Heart left ventricle (tissue), 13 donors: ENCODE data around the gene PODNL1.

Source experiments
- POLR2A ChIP-seq, 2 donors: fragments of 450-650 bp; IDR thresholded peaks; one replicate each; pipeline ENCODE4 v1.6.1; 2017; ENCODE audit warnings: antibody characterized with exemption in 2 of 2, mild to moderate bottlenecking in 2 of 2, moderate library complexity in 2 of 2
- TF ChIP-seq, protein P1 (sequence below), 12 donors: fragments of 200-600 bp; sonication (generic) in 4 of 12; IDR thresholded peaks; one replicate each; pipeline versions ENCODE4 v1.5.0 to v1.8.0; 2018 to 2022; ENCODE audit warnings: antibody characterized with exemption in 12 of 12, mild to moderate bottlenecking in 5 of 12
- donor health status: ischemic (EF 13 %, LVEDD 7.1; RV severe dilation, severe dysfunction).
- donor health status: DM: no; HTN: yes; CAD: no.
- donor health status: DM: no; HTN: no; CAD: no.
- donor health status: ischemic (EF 25% LVEDD 6.9; RV normal size, moderate dysfunction).
- donor health status: ischemic (EF 25% LVEDD 5.7; RV mildly dilated, moderate dysfunction).
- donor health status: ischemic (EF 35%, LVEDD 5.7; RV mildly dilated, moderate dysfunction).
- donor health status: nonischemic (EF 11% LVEDD 7.7; RV severe dilation, severe dysfunction).
- donor health status: DM: yes; HTN: yes; CAD: no.
- donor health status: PGD.
- donor health status: ischemic (EF 29% LVEDD 5.4; RV normal size, mild dysfunction).
- donor health status: nonischemic (EF 23%, LVEDD 6.1; RV moderate dilation, normal function).

DNA sequence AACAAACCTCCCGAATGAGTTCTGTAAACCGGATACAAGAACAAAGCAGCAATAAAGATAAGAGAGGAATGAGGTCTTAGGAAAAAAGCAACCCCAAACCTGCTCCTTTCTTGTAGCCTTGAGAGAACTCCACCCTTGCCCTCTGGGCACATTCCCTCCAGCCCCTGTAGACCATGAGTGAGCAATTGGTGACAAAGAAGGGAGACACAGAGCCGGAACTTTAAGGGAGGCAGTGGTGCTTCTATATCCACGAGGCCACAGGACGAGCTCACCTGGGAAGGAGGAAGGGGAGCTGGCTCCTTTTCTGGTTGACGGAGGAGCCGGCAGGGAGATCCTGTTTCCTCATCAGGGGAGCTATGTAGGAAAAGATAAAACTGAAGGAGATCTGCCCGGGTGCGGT is 45.3 kb downstream of the PODNL1 start:
- TF ChIP-seq, protein P1, sequence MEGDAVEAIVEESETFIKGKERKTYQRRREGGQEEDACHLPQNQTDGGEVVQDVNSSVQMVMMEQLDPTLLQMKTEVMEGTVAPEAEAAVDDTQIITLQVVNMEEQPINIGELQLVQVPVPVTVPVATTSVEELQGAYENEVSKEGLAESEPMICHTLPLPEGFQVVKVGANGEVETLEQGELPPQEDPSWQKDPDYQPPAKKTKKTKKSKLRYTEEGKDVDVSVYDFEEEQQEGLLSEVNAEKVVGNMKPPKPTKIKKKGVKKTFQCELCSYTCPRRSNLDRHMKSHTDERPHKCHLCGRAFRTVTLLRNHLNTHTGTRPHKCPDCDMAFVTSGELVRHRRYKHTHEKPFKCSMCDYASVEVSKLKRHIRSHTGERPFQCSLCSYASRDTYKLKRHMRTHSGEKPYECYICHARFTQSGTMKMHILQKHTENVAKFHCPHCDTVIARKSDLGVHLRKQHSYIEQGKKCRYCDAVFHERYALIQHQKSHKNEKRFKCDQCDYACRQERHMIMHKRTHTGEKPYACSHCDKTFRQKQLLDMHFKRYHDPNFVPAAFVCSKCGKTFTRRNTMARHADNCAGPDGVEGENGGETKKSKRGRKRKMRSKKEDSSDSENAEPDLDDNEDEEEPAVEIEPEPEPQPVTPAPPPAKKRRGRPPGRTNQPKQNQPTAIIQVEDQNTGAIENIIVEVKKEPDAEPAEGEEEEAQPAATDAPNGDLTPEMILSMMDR (IDR thresholded peaks at IDR 0.05) = no peak
- no peak for TF ChIP-seq POLR2A (IDR thresholded peaks at IDR 0.05)
